Natural killer cell (primary cell): ENCODE results near the gene CTBS. TPM values are rescaled to one million over a fixed set of nuclear protein-coding genes. Genes with fewer than 3 reads are reported as not detected.

Source experiments
- ATAC-seq, 3 donors: fragments of 150-1000 bp in 2 of 3; fragments of 200-7000 bp in 1 of 3; cut with Tn5 transposase; 1 replicate in 1 of 3; 2 replicates in 2 of 3; pipeline ENCODE4 v1.10.0; 2021; ENCODE audit warnings: mild to moderate bottlenecking in 2 of 3, moderate library complexity in 2 of 3
- DNase-seq, 2 donors: peaks; one replicate each; pipeline versions ENCODE4 v3.0.0 to v3.0.0-alpha.2; 2013 to 2021; ENCODE audit warnings: mixed read lengths in 1 of 2
- H3K27ac ChIP-seq: one replicate; pipeline ENCODE4 v1.5.1; 2013; ENCODE audit warnings: mild to moderate bottlenecking, low read length
- H3K27me3 ChIP-seq: one replicate; pipeline ENCODE4 v1.6.1; 2013; ENCODE audit warnings: low read length; ENCODE audit not compliant: control insufficient read depth, insufficient read depth
- H3K36me3 ChIP-seq: one replicate; pipeline ENCODE4 v1.6.1; 2013; ENCODE audit warnings: low read length; ENCODE audit not compliant: control insufficient read depth, insufficient read depth
- H3K4me1 ChIP-seq: one replicate; pipeline ENCODE4 v1.6.1; 2013; ENCODE audit warnings: low read length; ENCODE audit not compliant: control insufficient read depth, insufficient read depth
- H3K4me3 ChIP-seq: one replicate; pipeline ENCODE4 v1.5.1; 2013; ENCODE audit warnings: low read length
- H3K9me3 ChIP-seq: one replicate; pipeline ENCODE4 v1.6.1; 2013; ENCODE audit warnings: low read length; ENCODE audit not compliant: control insufficient read depth, insufficient read depth
- H3K27ac Mint-ChIP-seq, 2 donors: one replicate each; pipeline ENCODE4 v1.8.0; 2022; ENCODE audit warnings: mild to moderate bottlenecking in 2 of 2, mixed read lengths in 2 of 2, moderate library complexity in 1 of 2
- H3K27me3 Mint-ChIP-seq, 2 donors: one replicate each; pipeline ENCODE4 v1.8.0; 2022; ENCODE audit warnings: low read depth in 2 of 2, mixed read lengths in 2 of 2
- H3K36me3 Mint-ChIP-seq: one replicate; pipeline ENCODE4 v1.8.0; 2022; ENCODE audit warnings: mixed read lengths
- H3K4me1 Mint-ChIP-seq, 2 donors: one replicate each; pipeline ENCODE4 v1.8.0; 2022; ENCODE audit warnings: mixed read lengths in 2 of 2
- H3K4me3 Mint-ChIP-seq: one replicate; pipeline ENCODE4 v1.8.0; 2022; ENCODE audit warnings: mild to moderate bottlenecking, moderate library complexity, mixed read lengths
- H3K9me3 Mint-ChIP-seq, 2 donors: one replicate each; pipeline ENCODE4 v1.8.0; 2022; ENCODE audit warnings: mixed read lengths in 2 of 2
- WGBS: methylation state at CpG from one replicate; pipeline ENCODE4 v1.1.7; 2013; ENCODE audit warnings: missing lambda C conversion rate; ENCODE audit not compliant: insufficient coverage; 5-methylcytosine and 5-hydroxymethylcytosine counted together
- intact Hi-C: fragments of 100-400 bp; cut with micrococcal nuclease; formaldehyde crosslinking; loops from one replicate; pipeline ENCODE4 v1.14.2; 2022
- total RNA-seq, 4 donors: library from RNA; stranded (reverse); fragments of 120-200 nt in 1 of 4; gene quantifications; one replicate each; pipeline versions ENCODE4 v1.2.3 to v1.2.4, GENCODE V29; 2013 to 2022
- TF ChIP-seq, protein P1 (sequence below): fragments of 200-600 bp; IDR thresholded peaks from one replicate; pipeline ENCODE4 v1.8.0; 2022; ENCODE audit warnings: antibody characterized with exemption

CTBS gene
- total RNA-seq, 3 donors from 2014 or later (not counting 1 experiment from before 2014, with no cell fraction given): 14.4 to 19.9 (median 17.1) TPM

DNA sequence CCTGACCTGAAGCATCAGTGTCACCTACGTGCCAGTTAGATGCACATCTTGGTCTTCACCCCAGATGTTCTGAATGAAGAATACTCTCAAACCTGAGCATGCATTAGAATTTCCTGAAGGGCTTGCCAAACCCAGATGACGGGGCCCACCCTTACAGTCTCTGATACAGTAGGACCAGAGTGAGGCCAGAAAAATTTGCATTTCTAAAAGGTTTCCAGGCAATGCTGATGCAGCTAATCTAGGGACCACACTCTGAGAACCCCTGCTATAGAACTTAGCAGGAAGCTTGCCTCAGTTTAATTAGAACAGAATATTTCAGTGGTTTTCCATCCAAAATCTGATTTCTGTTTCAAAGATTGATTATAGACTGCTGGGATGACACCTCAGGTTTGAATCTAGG, 9.9 kb upstream of the CTBS start:
- no peak overlapping the region for H3K4me3 Mint-ChIP-seq
- ATAC-seq (no peak), DNase-seq (no peak)
- H3K27ac Mint-ChIP-seq: no peak overlapping the region
- no peak overlapping the region for H3K27ac ChIP-seq
- H3K4me3 ChIP-seq: no peak overlapping the region
- peaks cover 0 to 13% of the 10 kb centered on the region in 2 donors for H3K27me3 Mint-ChIP-seq
- no peaks in the 10 kb centered on the region for H3K4me1 ChIP-seq
- H3K9me3 Mint-ChIP-seq: no peaks in the 10 kb centered on the region
- intact Hi-C loops: no loop called here
- no peaks in the 10 kb centered on the region for H3K4me1 Mint-ChIP-seq
- H3K36me3 Mint-ChIP-seq: no peaks in the 10 kb centered on the region
- H3K36me3 ChIP-seq: no peaks in the 10 kb centered on the region
- 89% methylated on average over 2 of the region's 2 CpGs for WGBS
- TF ChIP-seq, protein P1, sequence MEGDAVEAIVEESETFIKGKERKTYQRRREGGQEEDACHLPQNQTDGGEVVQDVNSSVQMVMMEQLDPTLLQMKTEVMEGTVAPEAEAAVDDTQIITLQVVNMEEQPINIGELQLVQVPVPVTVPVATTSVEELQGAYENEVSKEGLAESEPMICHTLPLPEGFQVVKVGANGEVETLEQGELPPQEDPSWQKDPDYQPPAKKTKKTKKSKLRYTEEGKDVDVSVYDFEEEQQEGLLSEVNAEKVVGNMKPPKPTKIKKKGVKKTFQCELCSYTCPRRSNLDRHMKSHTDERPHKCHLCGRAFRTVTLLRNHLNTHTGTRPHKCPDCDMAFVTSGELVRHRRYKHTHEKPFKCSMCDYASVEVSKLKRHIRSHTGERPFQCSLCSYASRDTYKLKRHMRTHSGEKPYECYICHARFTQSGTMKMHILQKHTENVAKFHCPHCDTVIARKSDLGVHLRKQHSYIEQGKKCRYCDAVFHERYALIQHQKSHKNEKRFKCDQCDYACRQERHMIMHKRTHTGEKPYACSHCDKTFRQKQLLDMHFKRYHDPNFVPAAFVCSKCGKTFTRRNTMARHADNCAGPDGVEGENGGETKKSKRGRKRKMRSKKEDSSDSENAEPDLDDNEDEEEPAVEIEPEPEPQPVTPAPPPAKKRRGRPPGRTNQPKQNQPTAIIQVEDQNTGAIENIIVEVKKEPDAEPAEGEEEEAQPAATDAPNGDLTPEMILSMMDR: no peak
- no peaks in the 10 kb centered on the region for H3K9me3 ChIP-seq
- H3K27me3 ChIP-seq: peaks cover 2% of the 10 kb centered on the region

DNA sequence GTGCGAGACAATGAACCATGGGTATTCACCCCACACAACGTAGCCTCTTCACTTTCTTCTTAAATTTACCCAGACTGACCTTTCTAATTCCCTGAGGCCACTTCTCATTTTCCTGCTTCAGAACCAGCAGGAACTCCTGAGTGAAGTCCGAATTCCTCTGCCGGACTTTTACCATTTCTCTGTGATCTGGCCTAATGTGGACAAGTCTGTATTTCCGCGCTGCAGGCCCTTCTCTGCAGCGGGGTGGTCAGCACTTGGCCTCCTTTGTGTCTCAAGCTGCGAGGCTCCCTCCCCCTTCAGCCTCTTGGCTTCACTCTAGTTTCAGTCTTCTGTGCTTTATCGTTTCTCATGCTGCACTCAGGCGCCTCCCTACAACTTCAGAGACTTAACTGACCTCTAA, 9.4 kb upstream of the CTBS start:
- Mint-ChIP-seq H3K27me3 (peaks cover 0 to 11% of the 10 kb centered on the region in 2 donors), H3K9me3 (no peaks in the 10 kb centered on the region), H3K4me1 (no peaks in the 10 kb centered on the region), H3K27ac (no peak overlapping the region), H3K36me3 (no peaks in the 10 kb centered on the region), H3K4me3 (no peak overlapping the region)
- H3K27ac ChIP-seq: no peak overlapping the region
- H3K4me1 ChIP-seq: no peaks in the 10 kb centered on the region
- H3K4me3 ChIP-seq: no peak overlapping the region
- intact Hi-C loops: no loop called here
- DNase-seq (no peak), ATAC-seq (no peak)
- H3K27me3 ChIP-seq: peaks cover 2% of the 10 kb centered on the region
- TF ChIP-seq, protein P1: no peak
- 91% methylated on average over 10 of the region's 10 CpGs for WGBS
- H3K36me3 ChIP-seq: no peaks in the 10 kb centered on the region
- H3K9me3 ChIP-seq: no peaks in the 10 kb centered on the region

DNA sequence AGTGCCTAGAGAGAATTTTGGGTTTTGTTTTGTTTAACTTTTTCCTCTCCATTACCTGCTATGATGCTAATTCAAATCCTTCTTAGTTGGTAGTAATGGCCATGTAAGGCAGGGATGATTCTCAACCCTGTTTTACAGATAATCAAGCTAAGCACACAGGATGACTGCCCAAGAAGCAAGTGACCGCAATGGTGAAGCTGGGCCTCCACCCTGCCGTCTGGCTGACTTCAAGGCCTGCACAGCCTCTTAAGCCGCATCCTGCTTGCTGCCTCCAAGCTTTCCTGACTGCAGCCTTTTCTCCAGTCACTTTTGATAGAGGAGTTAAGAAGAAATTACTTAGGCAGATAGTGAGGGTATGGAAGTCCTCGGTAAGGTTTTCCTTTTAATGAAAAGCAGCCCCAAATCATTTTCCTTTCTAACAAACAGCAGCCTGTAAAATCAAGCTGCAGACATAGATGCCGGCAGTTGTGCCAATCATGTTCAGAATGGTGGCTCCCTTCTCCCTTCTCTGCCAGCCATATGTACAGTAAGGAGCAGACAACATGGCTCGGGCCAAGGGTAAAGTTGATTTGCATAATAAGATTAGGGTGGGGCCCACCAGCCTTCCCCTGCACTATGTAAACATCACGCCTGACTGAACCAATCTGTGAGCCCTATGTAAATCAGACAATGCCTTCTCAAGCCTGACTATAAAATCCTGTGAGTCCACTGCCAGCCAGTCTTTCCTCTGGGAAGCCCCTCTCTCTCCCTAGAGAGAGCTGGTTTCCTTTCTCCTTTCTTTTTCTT, 8.8 kb upstream of the CTBS start:
- no peak overlapping the region for H3K4me3 ChIP-seq
- Mint-ChIP-seq H3K4me3 (no peak overlapping the region), H3K27ac (no peak overlapping the region), H3K36me3 (no peaks in the 10 kb centered on the region), H3K9me3 (no peaks in the 10 kb centered on the region), H3K4me1 (no peaks in the 10 kb centered on the region), H3K27me3 (peaks cover 0 to 8% of the 10 kb centered on the region in 2 donors)
- 89% methylated on average over 4 of the region's 7 CpGs for WGBS
- H3K9me3 ChIP-seq: no peaks in the 10 kb centered on the region
- no peaks in the 10 kb centered on the region for H3K36me3 ChIP-seq
- H3K4me1 ChIP-seq: no peaks in the 10 kb centered on the region
- DNase-seq (no peak), ATAC-seq (no peak)
- peaks cover 2% of the 10 kb centered on the region for H3K27me3 ChIP-seq
- TF ChIP-seq, protein P1: no peak
- intact Hi-C loops: no loop called here
- no peak overlapping the region for H3K27ac ChIP-seq

DNA sequence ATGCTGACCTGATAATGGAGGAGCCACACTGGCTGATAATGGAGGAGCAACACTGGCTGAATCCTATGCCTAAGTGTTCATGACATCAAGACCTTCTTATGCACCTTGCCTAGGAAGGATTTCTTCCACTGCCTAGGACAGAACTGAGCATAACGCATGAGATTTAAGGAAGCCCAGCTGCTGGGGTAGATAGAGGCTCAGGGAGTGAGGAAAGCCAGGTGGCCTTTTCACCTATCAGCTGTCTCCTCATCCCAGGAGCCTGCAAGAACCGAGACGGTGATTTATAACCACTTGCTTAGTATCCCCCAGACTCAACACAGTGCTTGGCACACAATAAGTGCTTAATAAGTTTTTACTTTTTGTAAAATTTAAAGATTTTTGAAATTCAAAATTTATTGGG, 7.4 kb upstream of the CTBS start:
- ATAC-seq (no peak), DNase-seq (no peak)
- intact Hi-C loops: no loop called here
- H3K27ac ChIP-seq: no peak overlapping the region
- 82% methylated on average over 1 of the region's 3 CpGs for WGBS
- no peaks in the 10 kb centered on the region for H3K36me3 ChIP-seq
- H3K9me3 Mint-ChIP-seq: no peaks in the 10 kb centered on the region
- TF ChIP-seq, protein P1: no peak
- H3K4me3 ChIP-seq: no peak overlapping the region
- peaks cover 0 to 8% of the 10 kb centered on the region in 2 donors for H3K27me3 Mint-ChIP-seq
- H3K4me1 ChIP-seq: no peaks in the 10 kb centered on the region
- no peaks in the 10 kb centered on the region for H3K4me1 Mint-ChIP-seq
- H3K27me3 ChIP-seq: peaks cover 2% of the 10 kb centered on the region
- H3K9me3 ChIP-seq: no peaks in the 10 kb centered on the region
- H3K36me3 Mint-ChIP-seq: no peaks in the 10 kb centered on the region
- H3K4me3 Mint-ChIP-seq: no peak overlapping the region
- no peak overlapping the region for H3K27ac Mint-ChIP-seq
